ENCODE results near the gene FOXO6.

Gene FOXO6

DNA sequence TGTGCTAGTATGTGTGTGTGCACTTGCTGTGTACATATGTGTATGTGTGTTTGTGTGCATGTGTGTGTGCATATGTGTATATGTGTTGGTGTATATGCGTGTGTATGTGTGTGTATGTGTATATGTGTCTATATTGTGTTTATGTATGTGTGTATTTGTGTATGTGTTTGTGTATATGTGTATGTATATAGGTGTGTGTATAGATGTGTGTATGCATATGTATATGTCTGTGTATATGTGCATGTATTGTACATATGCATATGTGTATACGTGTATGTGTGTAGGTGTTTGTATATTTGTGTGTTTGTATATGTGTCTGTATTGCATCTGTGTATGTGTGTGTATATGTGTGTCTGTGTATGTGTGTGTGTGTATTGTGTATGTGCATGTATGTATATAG lies 64.1 kb downstream of the FOXO6 start:
- DNase-seq (ENCODE audit: low read depth), result no peak

DNA sequence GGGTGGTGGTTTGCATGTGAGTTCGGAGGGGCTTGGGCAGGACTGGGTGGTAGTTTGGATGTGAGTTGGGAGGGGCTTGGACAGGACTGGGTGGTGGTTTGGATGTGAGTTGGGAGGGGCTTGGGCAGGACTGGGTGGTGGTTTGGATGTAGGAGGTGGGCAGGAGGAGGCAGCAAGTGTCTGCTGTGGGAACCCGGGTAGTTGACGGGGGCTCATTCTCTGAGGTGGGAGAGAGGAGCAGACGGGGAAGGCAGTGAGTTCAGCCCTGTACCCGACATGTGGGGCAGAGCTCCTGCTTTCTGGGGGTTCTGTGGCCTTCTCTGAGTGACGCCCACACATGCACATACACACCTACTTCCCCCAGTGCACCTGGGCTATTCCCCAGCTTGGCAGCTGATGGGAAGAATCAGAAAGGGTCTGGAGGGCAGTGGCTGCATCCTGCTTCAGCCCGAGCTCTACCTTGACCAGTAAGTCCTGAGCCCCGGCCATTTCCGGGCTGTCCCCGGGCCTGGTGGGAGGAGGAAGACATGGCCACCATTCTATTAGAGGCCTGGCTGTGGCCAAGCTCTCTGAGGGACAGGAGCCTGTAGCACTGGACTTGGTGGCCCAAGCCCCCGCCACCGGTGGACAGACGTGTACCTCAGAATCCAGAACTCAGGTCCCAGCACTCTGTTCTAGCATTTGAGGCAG lies 65.1 kb downstream of the FOXO6 start:
- DNase-seq (ENCODE audit: low read depth), result no peak

DNA sequence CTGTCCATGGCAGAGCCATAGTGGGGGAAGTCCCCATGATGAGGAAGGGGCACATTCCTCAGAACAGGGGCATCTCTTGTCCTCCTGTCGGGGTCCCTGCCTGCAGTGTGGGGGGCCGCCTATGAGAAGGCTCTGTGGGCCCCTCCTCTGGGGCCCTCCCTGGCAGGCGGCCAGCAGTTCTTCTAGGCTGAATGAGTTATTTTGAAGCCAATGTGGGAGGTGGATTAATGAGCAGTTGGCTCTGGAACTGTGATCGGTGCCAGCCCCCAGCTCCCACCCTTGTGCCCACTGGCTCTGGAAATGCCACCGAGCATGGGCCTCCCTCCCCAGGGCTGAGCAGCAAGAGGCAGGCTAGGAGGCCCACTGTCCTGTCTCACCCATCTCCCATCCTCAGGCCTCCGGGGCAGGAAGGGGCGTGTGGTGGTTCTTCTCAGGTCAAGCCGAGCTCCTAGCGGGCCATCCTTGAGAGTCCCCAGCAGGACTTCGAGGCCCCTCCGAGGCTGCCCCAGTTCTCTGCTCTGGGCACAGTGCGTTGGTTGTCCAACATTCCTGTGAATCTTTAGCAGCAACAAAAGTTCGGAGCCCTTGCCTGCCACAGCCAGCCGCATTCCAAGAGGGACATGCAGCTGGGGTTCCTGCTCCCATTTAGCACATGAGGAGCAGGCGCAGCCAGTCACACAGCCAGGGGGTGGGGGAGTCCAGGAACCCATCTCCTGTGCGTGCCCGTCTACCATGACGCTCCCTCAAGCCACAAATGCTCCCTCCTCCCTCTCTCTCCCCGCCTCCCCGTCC lies 66.1 kb downstream of the FOXO6 start:
- no peak for DNase-seq (ENCODE audit: low read depth)

DNA sequence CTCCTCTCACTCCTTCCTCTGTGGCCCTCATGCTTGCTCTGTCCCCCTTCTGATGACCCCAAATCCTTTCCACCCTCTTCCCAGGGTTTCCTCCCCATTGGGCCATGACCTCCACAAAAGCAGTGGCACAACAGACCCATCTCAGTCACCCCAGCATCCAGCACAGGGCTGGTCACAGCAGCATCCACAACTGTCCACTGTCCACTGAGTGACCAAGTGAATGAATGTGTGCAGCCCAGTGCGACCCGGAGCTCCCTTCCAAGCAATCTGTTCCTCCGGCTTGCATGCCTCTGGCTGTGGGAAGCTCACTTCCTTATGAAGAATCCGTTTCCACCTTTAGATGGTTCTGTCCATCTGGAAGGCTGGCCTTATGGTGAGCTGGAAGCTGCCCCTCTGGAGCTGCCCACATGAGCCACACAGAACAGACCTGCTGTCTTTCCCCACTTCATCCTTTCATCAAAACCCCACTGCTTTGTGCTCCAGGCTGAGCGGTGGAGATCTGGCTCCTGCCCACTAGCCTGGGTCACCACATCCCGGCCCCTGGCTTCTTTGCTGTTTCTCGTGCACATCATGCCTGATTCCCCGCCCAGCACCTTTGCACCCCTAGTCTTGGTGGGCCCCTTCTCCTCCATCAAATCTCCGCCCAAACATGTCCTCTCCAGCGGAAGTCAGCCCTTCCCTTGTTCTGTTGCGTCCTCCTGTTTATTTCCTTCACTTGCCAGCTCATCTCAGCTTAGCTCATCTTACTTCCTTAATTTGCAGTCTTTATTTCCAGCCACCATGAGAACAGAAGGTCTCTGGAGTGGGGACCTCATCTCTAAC lies 66.9 kb downstream of the FOXO6 start:
- no peak for DNase-seq (ENCODE audit: low read depth)

DNA sequence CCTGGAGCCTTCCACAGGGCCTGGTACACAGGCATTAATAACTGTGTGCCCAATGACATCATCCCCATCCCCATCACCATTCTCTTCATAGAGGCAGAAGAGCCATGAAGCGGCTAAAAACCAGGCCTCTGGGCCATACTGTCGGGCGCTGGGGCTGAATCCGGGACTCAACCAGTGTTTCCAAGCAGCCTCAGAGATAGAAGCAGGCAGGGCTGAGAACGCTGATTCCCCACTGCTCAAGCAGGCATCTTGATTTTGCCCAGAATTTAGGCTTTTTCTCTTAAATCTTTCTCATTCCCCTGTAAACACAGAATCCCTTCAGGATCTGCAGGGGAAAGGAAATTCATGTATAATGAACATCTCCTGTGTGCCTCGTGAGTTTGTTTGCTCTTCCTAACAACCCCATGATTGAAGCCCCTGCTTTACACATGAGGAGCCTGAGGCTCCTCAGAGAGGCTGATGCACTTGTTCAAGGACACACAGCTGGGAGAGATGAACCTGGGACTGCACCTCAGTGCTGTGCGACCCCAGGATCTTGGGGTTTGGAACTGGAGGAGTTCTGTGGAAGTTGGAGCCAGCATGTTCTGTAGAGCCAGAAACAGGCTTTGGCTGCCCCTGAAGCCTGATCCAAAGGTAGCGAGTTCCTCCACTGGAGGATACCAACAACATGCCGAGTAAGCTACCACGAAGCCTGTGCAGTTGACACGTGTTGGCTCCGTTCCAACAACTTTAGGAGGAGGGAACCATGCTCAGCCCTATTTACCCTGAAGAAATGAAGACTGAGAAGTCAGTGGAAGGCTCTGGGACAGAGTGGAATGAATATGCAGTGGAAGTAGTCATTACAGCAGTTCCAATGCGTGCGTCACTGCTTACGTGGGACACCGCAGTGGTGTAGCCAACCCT lies 67.8 kb downstream of the FOXO6 start:
- no peak for DNase-seq (ENCODE audit: low read depth)

DNA sequence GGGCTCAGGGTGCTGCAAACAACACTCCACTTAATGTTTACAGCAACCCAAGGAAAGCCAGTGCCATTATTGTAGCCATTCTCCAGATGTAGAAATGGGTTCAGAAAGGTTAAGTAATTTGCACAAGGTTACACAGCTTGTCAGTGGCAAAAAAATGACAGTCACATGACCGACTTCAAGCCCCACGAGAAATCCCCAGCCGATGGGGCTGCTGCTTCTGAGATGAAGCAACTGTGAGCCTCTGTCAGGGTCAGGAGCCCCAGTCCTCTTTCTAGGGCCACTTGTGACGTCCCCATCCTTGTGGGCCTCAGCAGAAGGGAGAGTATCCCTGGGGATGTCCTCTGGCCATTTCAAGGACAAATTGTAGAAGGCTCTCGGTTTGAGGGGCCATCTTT lies 68.4 kb downstream of the FOXO6 start:
- no peak for DNase-seq (ENCODE audit: low read depth)

DNA sequence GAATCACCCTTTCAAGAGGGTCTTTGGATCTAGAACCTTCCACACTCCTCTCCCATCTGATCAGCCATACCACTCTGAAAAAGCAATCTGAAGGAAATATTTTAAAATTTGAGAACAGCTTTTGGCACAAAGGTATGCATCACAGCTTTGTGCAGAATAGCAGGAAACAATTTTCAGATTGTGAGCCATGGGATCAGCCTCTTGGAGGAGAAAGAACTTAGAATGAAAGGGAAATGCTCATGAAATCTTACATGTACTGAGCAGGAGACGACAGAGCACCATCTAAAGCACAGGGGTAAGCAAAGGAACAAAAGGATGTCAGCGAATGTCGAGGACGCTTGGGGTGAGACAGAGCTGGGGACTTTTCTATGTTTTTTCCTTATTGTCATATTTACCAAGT lies 68.8 kb downstream of the FOXO6 start:
- no peak for DNase-seq (ENCODE audit: low read depth)

DNA sequence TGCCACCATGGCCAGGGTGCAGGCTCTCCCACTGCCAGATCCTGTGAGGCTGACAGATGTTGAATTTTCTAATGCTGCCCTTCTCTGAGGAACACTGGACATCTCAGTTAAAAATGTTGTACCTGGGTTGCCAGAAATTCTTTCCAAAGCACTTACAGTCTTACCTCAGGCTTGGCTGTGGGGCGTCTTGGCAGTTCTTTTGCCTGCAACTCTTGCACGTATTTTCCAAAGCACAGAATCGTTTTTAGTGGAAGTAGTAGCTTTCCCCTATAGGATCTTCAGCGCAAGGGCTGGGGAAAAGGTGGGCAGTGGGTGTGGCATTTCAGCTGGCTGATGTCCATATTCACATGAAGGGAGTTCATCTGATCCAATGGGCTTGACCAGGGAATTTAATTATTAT lies 69.3 kb downstream of the FOXO6 start:
- DNase-seq (ENCODE audit: low read depth), result no peak

DNA sequence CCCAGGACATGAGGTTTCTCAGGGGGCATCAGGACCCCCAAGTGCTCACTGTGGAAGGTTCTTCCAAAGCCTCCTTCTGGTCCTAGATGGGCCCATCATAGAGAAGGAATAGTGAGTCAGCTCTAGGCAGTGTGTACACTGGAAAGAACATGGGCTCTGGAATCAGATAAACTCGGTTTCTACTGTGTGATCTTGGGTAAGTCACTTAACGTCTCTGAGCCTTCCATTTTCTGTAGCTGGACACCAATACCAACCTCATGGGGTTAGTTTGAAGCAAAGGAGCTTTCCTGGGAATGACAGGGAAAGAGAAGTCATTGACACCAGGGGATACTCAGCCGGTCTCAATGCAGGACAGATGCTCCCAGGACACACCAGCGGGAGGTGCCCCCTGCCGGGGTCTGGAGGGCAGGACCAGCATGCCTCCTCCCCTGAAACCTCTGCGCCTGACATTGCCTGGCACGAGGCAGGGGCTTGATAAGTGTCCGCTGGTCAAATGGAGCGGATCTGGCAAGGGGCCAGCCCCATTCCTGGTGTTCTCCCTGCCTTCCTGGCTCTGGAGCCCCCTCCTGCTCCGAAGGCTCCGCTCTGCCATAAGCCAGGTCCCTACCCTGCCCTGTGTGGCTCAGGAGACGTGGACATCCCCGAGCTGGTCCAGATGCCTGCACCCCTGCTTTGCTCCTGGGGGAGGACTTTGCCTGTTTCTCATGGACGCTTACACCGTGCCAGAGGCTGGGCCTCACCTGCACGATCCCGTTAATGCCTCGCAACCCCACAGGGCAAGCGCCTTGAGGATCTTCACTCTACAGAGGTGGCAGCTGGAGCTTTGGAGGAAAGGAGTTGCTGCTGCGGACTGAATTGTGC lies 70.5 kb downstream of the FOXO6 start:
- no peak for DNase-seq (ENCODE audit: low read depth)
